Measurements from ENCODE around the gene MAP10. TPM values are rescaled to one million over a fixed set of nuclear protein-coding genes. Genes with fewer than 3 reads are reported as not detected.

Gene MAP10
- total and polyA plus RNA-seq, 2 experiments from 2014 or later = 2.9 to 3.3 TPM

GRCh38 chr1:232816324-232816723 lies 11.1 kb downstream of the MAP10 start:
- Mint-ChIP-seq H3K9me3 (no peaks in the 10 kb centered on the region), H3K4me1 (no peaks in the 10 kb centered on the region), H3K36me3 (ENCODE audit: low read depth) (no peaks in the 10 kb centered on the region), H3K27me3 (ENCODE audit: insufficient read depth, low read depth, poor library complexity) (no peaks in the 10 kb centered on the region), H3K4me3 (no peak overlapping the region), H3K27ac (no peak overlapping the region)
- Histone ChIP-seq H2AFZ (no peak overlapping the region), H3K4me2 (no peak overlapping the region), H3K4me3 (no peak overlapping the region), H3K27ac (ENCODE audit: low read depth) (no peak overlapping the region), H3K79me2 (replicated peaks; ENCODE audit: insufficient read depth) (no peaks in the 10 kb centered on the region), H3K4me1 (ENCODE audit: insufficient read depth) (no peaks in the 10 kb centered on the region), H3K36me3 (ENCODE audit: insufficient read depth) (no peaks in the 10 kb centered on the region), H3F3A (replicated peaks; ENCODE audit: low read depth) (no peaks in the 10 kb centered on the region), H3K9me2 (ENCODE audit: insufficient read depth) (no peaks in the 10 kb centered on the region), H4K20me1 (replicated peaks; ENCODE audit: insufficient read depth) (no peaks in the 10 kb centered on the region), H3K27me3 (ENCODE audit: insufficient read depth) (no peaks in the 10 kb centered on the region)
- ATAC-seq = no peak
- TF ChIP-seq ZNF462 (CRISPR knock-in tag; IDR thresholded peaks at IDR 0.05) (no peak), ZNF331 (CRISPR knock-in tag; IDR thresholded peaks at IDR 0.05; ENCODE audit: low read depth) (no peak), ZNF114 (CRISPR knock-in tag; IDR thresholded peaks at IDR 0.05) (no peak), EZH2 (IDR thresholded peaks at IDR 0.05; ENCODE audit: low read depth, unreplicated experiment) (no peak), STAT1 (IDR thresholded peaks at IDR 0.05; ENCODE audit: unreplicated experiment) (no peak), CTCF (conservative IDR thresholded peaks at IDR 0.05; ENCODE audit: low read depth in 2 of 2) (no peak), POLR2AphosphoS5 (IDR thresholded peaks at IDR 0.05; ENCODE audit: low read depth) (no peak), NANOG (IDR thresholded peaks at IDR 0.05; ENCODE audit: borderline replicate concordance) (no peak), EZH2phosphoT487 (IDR thresholded peaks at IDR 0.05; ENCODE audit: unreplicated experiment) (no peak), JUNB (IDR thresholded peaks at IDR 0.05; ENCODE audit: unreplicated experiment) (no peak), CREB1 (CRISPR knock-in tag; IDR thresholded peaks at IDR 0.05; ENCODE audit: low read depth) (no peak)
- TF ChIP-seq, protein P1, sequence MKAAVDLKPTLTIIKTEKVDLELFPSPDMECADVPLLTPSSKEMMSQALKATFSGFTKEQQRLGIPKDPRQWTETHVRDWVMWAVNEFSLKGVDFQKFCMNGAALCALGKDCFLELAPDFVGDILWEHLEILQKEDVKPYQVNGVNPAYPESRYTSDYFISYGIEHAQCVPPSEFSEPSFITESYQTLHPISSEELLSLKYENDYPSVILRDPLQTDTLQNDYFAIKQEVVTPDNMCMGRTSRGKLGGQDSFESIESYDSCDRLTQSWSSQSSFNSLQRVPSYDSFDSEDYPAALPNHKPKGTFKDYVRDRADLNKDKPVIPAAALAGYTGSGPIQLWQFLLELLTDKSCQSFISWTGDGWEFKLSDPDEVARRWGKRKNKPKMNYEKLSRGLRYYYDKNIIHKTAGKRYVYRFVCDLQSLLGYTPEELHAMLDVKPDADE (IDR thresholded peaks at IDR 0.05) = no peak
- TF ChIP-seq, protein P2, sequence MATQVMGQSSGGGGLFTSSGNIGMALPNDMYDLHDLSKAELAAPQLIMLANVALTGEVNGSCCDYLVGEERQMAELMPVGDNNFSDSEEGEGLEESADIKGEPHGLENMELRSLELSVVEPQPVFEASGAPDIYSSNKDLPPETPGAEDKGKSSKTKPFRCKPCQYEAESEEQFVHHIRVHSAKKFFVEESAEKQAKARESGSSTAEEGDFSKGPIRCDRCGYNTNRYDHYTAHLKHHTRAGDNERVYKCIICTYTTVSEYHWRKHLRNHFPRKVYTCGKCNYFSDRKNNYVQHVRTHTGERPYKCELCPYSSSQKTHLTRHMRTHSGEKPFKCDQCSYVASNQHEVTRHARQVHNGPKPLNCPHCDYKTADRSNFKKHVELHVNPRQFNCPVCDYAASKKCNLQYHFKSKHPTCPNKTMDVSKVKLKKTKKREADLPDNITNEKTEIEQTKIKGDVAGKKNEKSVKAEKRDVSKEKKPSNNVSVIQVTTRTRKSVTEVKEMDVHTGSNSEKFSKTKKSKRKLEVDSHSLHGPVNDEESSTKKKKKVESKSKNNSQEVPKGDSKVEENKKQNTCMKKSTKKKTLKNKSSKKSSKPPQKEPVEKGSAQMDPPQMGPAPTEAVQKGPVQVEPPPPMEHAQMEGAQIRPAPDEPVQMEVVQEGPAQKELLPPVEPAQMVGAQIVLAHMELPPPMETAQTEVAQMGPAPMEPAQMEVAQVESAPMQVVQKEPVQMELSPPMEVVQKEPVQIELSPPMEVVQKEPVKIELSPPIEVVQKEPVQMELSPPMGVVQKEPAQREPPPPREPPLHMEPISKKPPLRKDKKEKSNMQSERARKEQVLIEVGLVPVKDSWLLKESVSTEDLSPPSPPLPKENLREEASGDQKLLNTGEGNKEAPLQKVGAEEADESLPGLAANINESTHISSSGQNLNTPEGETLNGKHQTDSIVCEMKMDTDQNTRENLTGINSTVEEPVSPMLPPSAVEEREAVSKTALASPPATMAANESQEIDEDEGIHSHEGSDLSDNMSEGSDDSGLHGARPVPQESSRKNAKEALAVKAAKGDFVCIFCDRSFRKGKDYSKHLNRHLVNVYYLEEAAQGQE (IDR thresholded peaks at IDR 0.05; ENCODE audit: unreplicated experiment) = no peak
- no peak for DNase-seq (ENCODE audit: low spot score)

Measured in GM23338 (cell line).